ENCODE data around the gene RAPGEF1.

- TF ChIP-seq THAP7 (CRISPR knock-in tag; IDR thresholded peaks at IDR 0.05) (no peak), IRF9 (CRISPR knock-in tag; IDR thresholded peaks at IDR 0.05; ENCODE audit: borderline replicate concordance) (no peak), ZBTB25 (CRISPR knock-in tag; IDR thresholded peaks at IDR 0.05) (no peak)
These were observed 148.0 kb downstream of the RAPGEF1 start for GRCh38 chr9:131591845-131592208.
